ENCODE measurements around the gene DLX2. TPM values are rescaled to one million over a fixed set of nuclear protein-coding genes. Genes with fewer than 3 reads are reported as not detected.

DLX2 gene
- total RNA-seq, 4 donors from 2014 or later, result not detected

GRCh38 chr2:172090044-172090961 is 12.4 kb downstream of the DLX2 start:
- no peaks in the 10 kb centered on the region for H3K36me3 ChIP-seq
- no peak overlapping the region for H3K4me3 ChIP-seq
- TF ChIP-seq POLR2AphosphoS5 (IDR thresholded peaks at IDR 0.05) (no peak), EP300 (IDR thresholded peaks at IDR 0.05) (no peak), POLR2A (IDR thresholded peaks at IDR 0.05; ENCODE audit: low read depth) (no peak)
- TF ChIP-seq, protein P1, sequence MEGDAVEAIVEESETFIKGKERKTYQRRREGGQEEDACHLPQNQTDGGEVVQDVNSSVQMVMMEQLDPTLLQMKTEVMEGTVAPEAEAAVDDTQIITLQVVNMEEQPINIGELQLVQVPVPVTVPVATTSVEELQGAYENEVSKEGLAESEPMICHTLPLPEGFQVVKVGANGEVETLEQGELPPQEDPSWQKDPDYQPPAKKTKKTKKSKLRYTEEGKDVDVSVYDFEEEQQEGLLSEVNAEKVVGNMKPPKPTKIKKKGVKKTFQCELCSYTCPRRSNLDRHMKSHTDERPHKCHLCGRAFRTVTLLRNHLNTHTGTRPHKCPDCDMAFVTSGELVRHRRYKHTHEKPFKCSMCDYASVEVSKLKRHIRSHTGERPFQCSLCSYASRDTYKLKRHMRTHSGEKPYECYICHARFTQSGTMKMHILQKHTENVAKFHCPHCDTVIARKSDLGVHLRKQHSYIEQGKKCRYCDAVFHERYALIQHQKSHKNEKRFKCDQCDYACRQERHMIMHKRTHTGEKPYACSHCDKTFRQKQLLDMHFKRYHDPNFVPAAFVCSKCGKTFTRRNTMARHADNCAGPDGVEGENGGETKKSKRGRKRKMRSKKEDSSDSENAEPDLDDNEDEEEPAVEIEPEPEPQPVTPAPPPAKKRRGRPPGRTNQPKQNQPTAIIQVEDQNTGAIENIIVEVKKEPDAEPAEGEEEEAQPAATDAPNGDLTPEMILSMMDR (IDR thresholded peaks at IDR 0.05), result no peak
- intact Hi-C loops (cut with DNase I), result no loop called here
- DNase-seq (ENCODE audit: extremely low spot score), result peak; percentile 68
- peaks cover 30 to 57% (median 46%) of the 10 kb centered on the region in 4 donors for H3K4me1 ChIP-seq
- no peak overlapping the region for H3K27ac ChIP-seq (replicated peaks in 1 of 4)
- WGBS, result 3% methylated on average over 14 of the region's 39 CpGs
- no peaks in the 10 kb centered on the region for H3K9me3 ChIP-seq
- peaks cover 32 to 100% (median 98%) of the 10 kb centered on the region in 4 donors for H3K27me3 ChIP-seq

DNA sequence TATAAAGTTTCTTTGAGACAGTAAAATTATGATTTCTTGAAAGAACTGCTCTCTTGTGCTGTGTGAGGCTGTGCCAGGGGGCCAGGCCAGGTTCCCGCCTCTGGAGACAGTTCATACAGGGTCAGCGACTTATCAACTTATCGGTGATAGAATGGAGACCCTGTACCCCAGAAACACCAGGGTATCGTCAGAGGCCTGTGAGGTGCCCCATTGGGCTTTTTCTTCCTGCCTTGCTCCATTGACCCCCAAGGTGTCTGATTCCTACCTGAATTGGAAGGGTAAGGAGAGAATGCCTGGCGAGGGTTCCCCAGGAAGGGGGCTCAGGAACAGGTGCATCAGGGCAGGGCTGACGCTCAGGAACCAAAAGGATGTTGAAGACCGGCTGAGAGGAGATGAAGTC is 13.1 kb downstream of the DLX2 start:
- Histone ChIP-seq H3K9me3 (no peaks in the 10 kb centered on the region), H3K27ac (replicated peaks in 1 of 4) (no peak overlapping the region), H3K4me3 (no peak overlapping the region), H3K27me3 (peaks cover 32 to 100% (median 98%) of the 10 kb centered on the region in 4 donors), H3K36me3 (no peaks in the 10 kb centered on the region), H3K4me1 (peaks cover 30 to 57% (median 46%) of the 10 kb centered on the region in 4 donors)
- TF ChIP-seq, protein P1 (IDR thresholded peaks at IDR 0.05), result no peak
- TF ChIP-seq POLR2A (IDR thresholded peaks at IDR 0.05; ENCODE audit: low read depth) (no peak), EP300 (IDR thresholded peaks at IDR 0.05) (no peak), POLR2AphosphoS5 (IDR thresholded peaks at IDR 0.05) (no peak)
- WGBS, result 46% methylated on average over 7 of the region's 7 CpGs
- intact Hi-C loops (cut with DNase I), result no loop called here
- DNase-seq (ENCODE audit: extremely low spot score), result no peak

DNA sequence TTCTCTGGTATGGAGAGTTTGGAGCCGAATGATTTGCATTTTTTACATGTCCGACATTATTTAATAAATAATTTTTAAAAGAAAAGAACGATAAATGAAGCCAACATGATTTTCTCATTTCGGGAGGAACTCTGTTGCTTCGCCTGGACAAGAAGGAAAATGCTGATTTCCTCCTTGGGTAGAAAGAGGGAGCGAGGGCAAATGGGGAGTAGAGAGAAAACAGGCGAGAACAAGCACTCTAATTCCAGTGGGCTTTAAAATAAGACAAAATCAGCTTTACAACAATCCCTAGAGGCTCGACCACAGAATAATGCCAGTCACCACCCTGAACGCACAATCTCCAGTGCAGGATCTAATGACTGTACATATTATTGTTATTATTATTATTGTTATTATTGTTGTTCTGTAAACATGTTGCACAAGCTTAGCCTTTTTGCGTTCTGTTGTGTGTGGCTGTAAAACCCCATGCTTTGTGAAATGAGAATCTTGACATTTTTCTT is 13.6 kb downstream of the DLX2 start:
- Histone ChIP-seq H3K27me3 (peaks cover 34 to 100% (median 98%) of the 10 kb centered on the region in 4 donors), H3K36me3 (no peaks in the 10 kb centered on the region), H3K9me3 (no peaks in the 10 kb centered on the region), H3K27ac (replicated peaks in 1 of 4) (no peak overlapping the region), H3K4me3 (no peak overlapping the region), H3K4me1 (peaks cover 31 to 57% (median 46%) of the 10 kb centered on the region in 4 donors)
- TF ChIP-seq POLR2A (IDR thresholded peaks at IDR 0.05; ENCODE audit: low read depth), result no peak
- no peak for TF ChIP-seq POLR2AphosphoS5 (IDR thresholded peaks at IDR 0.05)
- TF ChIP-seq EP300 (IDR thresholded peaks at IDR 0.05), result no peak
- TF ChIP-seq, protein P1 (IDR thresholded peaks at IDR 0.05), result no peak
- 14% methylated on average over 10 of the region's 10 CpGs for WGBS
- DNase-seq (ENCODE audit: extremely low spot score), result no peak
- intact Hi-C loops (cut with DNase I), result no loop called here

- Histone ChIP-seq H3K27ac (replicated peaks in 1 of 4) (no peak overlapping the region), H3K27me3 (peaks cover 36 to 100% (median 98%) of the 10 kb centered on the region in 4 donors), H3K4me1 (peaks cover 34 to 60% (median 49%) of the 10 kb centered on the region in 4 donors), H3K9me3 (no peaks in the 10 kb centered on the region), H3K36me3 (no peaks in the 10 kb centered on the region), H3K4me3 (peak overlapping the region in 2 of 4 donors; percentile 5 to 49)
- 10% methylated on average over 37 of the region's 37 CpGs for WGBS
- peak; percentile 77 for DNase-seq (ENCODE audit: extremely low spot score)
- no peak for TF ChIP-seq EP300 (IDR thresholded peaks at IDR 0.05)
- TF ChIP-seq POLR2AphosphoS5 (IDR thresholded peaks at IDR 0.05), result no peak
- TF ChIP-seq POLR2A (IDR thresholded peaks at IDR 0.05; ENCODE audit: low read depth), result no peak
- TF ChIP-seq, protein P1 (IDR thresholded peaks at IDR 0.05), result no peak
- intact Hi-C loops (cut with DNase I), result no loop called here
These were observed 14.3 kb downstream of the DLX2 start for GRCh38 chr2:172088245-172089004.
